GM11168 (cell line): ENCODE measurements around the gene CACNA2D4.

ENCODE experiments used
- in situ Hi-C: fragments of 300-500 bp; cut with MboI; formaldehyde crosslinking; loops from one replicate; pipeline ENCODE4 v1.12.0; 2022; ENCODE audit warnings: low sequenced_read_pairs; ENCODE audit not compliant: unreplicated experiment

The CACNA2D4 gene

GRCh38 chr12:1794440-1795090 is 123.9 kb downstream of the CACNA2D4 start:
- in situ Hi-C loops = loop anchor here (5.0 kb wide), 1 partner anchor 143 kb away; no protein-coding TSS in a partner anchor

DNA sequence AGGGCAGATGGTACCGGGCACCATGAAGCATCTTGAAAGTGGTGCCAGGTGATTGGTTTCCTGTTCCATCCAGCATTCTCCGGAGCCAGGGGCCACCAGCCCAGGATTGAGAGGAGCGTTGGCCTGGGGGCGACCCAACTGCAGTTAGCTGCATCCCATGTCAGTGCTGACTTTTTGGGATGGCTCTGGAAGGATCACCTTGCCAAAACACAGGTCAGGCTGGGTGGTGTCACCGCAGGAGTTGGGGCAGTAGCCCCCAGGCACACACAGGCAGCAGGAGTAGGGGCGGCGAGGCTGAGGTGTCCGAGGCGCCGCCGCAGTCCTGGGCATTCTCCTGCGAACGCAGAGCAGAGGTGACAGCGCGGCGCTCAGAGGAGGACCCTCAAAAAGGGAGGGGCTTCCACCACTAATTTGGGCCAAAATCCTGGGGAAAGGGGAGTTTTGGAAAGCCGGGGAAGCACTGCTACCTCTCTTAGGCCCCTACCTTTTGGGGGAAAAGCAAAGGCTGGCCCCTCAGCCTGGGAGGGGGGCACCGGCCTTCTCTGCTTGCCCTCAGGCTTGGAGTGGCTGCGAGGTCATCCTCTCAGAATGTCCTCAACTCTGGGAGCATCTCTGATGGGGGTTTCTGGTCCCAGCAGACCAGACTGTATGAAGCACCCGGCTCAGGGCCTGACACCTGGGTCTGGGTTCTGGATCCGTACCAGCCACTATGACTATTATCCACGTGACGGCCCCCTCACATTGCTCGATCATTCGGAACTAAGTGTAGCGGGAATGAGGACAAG is 124.8 kb downstream of the CACNA2D4 start:
- in situ Hi-C loops = loop anchor here (5.0 kb wide), 1 partner anchor 144 kb away; no protein-coding TSS in a partner anchor

GRCh38 chr12:1792406-1792805 is 126.0 kb downstream of the CACNA2D4 start:
- in situ Hi-C loops = loop anchor here (5.0 kb wide), 1 partner anchor 145 kb away; no protein-coding TSS in a partner anchor

DNA sequence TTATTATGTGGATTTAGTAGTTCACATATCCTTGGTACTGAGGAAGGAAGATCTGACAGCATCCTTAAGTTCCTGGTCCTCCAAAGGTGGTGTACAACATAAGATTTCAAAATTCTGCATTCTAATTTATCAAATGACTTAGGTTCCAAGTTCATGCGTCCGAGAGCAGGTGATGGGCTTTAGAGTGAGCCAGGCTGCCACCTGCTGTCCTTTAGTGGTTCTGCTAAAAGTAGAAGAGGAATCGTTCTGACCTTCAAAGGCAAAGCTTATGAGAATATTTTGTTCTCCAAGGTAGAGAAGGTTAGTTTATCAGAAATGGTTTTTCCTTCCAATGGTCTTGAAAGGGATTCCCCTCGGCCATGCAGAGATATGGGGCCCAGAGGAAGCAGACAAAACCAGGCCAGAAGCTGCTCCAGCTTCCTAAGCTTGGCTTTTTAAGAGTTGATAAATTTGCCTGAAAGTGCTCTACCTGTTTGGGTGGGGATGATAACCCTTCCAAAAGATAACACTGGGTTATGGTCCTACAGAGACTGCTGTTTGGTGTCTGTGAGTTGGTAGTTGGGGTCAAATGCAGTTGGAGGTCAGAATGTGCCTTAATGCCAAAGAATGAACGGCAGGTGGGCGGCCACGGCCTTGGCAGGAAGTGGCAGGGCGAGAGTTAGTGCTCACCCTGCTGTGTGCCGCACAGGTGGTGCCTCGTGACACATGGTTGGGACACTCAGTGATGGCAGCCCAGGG is 127.2 kb downstream of the CACNA2D4 start:
- in situ Hi-C loops = loop anchor here (5.0 kb wide), 1 partner anchor 146 kb away; no protein-coding TSS in a partner anchor

DNA sequence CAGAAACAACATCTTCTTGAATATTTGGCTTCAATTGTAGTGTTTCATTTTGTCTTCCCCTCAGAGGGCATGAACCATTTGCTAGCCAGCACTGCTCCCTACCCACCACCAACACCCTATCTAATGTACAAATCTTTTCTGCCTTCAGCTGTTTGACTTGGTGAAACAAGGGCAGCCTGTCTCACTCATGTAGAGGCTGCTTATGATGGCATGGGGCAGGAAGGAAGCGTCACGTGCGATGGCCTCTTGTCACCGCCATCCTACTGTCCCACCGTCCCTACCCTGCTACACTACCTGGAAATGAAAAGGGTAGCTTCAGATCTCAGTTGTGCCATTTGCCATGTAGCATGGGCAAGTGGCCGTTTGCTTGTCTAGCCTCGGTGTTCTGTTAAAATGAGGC is 128.0 kb downstream of the CACNA2D4 start:
- in situ Hi-C loops = loop anchor here (5.0 kb wide), 1 partner anchor 147 kb away; no protein-coding TSS in a partner anchor

GRCh38 chr12:1787714-1788113 is 130.7 kb downstream of the CACNA2D4 start:
- in situ Hi-C loops = loop anchor here (5.0 kb wide), 1 partner anchor 140 kb away; no protein-coding TSS in a partner anchor

- in situ Hi-C loops = no loop called here
Measured at GRCh38 chr12:1782215-1782614, 136.2 kb downstream of the CACNA2D4 start.

DNA sequence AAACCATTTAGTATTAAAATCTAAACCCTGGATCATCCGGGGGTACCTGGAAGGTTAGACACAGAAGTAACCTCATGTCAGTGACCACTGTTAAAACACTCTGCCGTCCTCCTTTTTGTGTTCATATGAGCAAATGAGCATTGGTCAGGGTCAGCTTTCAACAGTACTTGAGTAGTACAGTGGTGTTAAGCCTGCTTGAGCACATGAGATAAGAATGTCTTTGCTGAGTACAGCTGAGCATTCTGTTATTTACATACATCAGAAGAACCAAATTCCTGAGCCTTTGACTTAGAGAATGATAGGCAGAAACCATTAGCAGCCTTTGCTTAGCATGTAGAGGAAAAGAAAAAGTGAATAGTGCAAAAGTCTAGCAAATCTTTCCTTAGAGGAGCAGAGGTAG is 136.7 kb downstream of the CACNA2D4 start:
- in situ Hi-C loops = no loop called here

DNA sequence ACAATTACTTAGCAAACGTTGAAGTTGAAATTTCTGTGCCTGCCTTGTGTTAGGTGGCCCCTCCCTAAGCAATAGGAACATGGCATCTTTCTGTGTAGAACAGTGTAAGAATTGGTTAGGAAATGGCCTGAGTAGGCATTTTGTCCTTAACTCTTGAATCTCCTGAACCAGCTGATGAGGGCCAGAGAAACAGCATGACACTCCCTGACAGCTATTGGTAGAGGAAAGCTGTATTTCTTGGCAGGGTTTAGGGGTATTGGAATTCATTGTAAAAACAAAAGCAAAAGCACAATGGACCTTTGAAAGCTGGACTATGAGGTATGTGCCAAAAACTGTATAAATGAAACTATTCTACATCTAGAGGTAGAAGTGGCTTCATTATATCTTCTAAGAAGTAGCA is 138.7 kb downstream of the CACNA2D4 start:
- in situ Hi-C loops = no loop called here

- in situ Hi-C loops = no loop called here
Measured at GRCh38 chr12:1778911-1779310, 139.5 kb downstream of the CACNA2D4 start.

DNA sequence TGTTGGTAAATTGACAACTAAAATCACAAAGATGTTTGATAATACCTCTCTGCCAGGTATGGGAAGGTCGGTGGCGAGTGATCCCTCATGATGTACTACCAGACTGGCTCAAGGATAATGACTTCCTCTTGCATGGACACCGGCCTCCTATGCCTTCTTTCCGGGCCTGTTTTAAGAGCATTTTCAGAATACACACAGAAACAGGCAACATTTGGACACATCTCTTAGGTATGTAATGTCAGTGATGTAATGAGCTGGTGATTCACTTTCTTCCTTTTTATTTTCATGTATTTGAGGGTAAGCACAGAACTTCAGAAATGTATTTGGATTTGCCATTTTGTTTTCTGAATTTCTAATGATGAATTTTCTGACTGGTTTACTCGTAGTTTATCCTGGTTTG is 140.7 kb downstream of the CACNA2D4 start:
- in situ Hi-C loops = no loop called here

DNA sequence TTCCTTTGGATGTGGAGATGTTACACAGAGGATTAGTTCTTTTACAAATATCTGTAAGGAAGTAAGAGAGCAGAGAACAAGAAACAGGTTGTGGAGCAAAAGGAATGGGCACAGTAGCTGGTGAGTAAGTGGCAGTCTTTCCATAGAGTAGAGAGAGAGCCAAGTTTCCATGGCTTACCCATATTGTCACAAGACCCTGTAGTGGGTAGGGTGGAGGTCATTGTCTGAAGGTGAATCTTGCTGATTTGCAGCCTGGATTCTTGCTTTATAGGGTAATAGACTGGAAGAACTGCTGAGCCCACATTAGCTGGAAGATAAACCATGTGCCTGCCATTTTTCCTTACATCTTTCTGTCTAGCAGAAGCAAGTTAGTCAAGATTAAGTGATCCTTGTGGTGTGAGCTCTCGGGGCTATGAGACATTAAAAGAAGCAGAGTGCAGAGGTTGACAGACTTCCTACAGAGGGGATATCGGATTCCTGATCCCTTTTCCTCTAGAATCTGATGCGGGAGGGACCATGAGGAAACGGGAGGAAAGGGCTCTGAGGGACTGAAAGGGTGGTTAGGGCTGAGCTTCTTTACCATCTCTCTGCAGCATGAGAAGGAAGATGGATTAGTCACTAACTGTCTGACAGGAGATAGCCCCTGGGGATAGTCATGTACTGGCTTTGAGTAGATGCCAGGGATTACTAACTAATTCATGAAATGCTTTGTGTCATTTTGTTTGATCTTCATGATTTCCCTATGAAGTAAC is 142.1 kb downstream of the CACNA2D4 start:
- in situ Hi-C loops = no loop called here

DNA sequence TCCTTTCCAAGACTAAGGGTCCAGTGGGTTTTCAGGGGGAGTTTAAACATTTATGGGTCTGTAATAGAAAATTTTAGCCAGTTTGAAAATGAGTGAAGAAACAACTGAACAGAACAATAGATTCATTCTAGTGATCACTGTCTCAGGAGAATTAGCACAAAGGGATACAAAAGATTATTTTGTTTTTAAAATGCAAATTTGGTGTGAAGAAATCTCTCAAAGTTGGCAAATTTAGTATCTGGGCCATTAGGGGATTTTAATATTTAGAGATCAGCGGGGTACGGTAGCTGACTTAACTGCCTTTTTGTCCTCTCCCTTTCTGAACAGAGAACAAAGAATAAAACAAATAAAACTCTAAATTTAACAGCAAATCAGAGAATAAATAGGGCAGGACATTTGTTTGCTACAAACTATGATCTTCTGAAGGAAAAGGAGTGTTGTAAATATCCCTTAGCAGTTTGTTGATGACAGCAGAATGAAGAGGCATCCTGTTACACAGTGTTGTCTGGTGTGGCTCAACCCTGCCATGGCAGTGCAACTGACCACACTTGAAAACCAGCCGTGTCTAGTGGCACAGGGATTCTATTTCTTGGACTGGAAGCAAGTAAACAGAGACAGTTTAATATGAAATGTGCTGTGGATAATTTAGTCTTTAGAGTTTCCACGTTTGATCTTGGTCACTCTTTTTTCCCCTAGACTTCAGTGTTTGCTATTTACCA is 144.4 kb downstream of the CACNA2D4 start:
- in situ Hi-C loops = no loop called here

DNA sequence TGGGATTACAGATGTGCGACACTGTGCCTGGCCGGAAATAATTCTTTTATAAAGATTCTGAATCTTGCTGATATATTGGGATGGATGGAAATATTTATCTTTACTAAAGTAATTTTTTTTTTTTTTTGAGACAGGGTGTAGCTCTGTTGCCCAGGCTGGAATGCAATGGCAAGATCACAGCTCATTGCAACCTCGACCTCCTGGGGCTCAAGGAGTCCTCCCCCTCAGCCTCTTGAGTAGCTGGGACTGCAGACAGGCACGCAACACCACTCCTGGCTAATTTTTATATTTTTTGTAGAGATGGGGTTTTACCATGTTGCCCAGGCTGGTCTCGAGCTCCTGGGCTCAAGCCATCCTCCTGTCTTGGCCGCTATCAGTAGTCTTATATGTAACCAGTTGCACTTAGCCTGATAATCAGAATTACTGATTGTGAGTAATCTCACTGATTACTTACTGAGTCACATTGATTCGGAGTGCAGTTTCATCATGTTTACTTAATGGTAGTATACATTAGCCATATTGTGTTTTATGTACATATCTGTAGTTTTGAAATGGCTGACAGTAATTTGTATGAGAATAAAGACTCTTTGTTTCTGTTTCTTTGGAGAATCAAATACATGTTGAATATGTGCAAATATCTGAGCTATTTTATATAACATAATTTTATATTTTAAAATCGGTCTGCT is 148.5 kb downstream of the CACNA2D4 start:
- in situ Hi-C loops = no loop called here

- in situ Hi-C loops = no loop called here
Measured at GRCh38 chr12:1768615-1769014, 149.8 kb downstream of the CACNA2D4 start.

DNA sequence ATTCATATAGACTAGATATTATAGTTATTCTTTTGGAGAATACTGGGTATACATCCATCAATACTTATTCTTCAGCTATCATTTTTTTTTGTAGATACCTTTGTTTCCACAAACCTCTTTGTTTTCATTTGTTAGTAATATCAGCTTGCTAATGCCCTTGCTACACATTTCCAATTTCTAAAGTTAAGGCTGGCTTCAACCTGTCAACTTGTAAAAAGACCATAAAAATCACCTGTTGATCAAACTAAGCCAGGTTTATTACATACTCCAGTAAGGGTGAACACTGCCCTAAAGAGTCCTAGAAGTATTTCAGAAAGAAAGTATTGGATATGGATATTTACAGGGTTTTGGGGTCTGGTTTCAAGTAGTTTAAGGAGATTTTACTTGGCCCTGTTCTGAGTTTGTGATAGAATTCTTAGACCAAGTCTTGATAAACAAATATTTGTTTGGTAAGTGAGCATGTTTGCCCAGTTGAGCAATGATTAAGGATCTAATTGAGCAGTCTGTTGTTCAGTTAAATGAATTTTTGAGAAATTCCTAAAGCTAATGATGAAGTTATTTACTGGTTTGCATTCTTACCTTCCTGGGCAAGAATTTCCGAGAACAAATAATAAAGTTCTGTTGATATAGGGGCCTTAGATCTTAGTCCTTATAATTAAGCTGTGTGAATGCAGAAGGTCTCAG is 150.9 kb downstream of the CACNA2D4 start:
- in situ Hi-C loops = no loop called here

GRCh38 chr12:1766110-1766509 is 152.3 kb downstream of the CACNA2D4 start:
- in situ Hi-C loops = no loop called here

DNA sequence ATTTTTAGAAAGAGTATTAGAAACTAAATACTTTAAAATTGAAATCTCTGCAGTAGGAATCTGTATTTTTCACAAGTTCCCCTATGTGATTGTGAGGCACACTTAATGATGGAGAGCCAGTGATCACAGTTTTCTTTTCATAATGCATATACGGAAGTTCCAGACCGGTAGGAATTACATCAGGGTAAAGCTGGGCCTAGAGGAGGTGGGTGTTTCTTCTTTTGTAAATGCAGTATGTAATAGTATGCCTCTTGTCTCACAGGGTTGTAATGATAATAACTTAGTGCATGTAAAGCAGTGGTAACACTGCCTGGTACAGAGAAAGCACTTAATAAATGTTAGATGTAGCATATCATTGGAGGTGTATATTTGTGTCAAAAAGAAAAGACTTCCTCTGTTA is 155.3 kb downstream of the CACNA2D4 start:
- in situ Hi-C loops = no loop called here
